ENCODE results near the gene EFHD1. TPM values are rescaled to one million over a fixed set of nuclear protein-coding genes. Genes with fewer than 3 reads are reported as not detected.

The EFHD1 gene
- total RNA-seq, 1 donor, result 3.6 TPM

DNA sequence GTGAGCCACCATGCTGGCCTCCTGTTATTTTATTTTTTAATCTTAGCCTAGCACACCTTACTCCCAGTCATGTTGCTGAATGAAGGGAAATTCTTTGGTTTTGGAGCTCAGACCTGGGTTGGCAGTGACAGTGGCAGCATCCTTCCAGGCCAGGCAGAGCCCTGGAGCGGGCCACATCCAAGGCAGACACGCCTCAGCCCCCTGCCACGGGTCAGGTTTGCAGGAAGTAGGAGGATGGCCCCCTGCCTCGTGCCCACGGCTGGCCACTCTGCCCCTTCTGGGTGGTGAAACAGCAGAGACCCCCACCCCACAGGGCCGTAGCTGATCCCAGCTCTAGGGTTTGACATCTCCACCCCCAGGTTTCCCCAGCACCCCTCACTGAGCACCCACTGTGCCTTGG, 11.7 kb downstream of the EFHD1 start:
- TF ChIP-seq, protein P1, sequence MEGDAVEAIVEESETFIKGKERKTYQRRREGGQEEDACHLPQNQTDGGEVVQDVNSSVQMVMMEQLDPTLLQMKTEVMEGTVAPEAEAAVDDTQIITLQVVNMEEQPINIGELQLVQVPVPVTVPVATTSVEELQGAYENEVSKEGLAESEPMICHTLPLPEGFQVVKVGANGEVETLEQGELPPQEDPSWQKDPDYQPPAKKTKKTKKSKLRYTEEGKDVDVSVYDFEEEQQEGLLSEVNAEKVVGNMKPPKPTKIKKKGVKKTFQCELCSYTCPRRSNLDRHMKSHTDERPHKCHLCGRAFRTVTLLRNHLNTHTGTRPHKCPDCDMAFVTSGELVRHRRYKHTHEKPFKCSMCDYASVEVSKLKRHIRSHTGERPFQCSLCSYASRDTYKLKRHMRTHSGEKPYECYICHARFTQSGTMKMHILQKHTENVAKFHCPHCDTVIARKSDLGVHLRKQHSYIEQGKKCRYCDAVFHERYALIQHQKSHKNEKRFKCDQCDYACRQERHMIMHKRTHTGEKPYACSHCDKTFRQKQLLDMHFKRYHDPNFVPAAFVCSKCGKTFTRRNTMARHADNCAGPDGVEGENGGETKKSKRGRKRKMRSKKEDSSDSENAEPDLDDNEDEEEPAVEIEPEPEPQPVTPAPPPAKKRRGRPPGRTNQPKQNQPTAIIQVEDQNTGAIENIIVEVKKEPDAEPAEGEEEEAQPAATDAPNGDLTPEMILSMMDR (IDR thresholded peaks at IDR 0.05; ENCODE audit: extremely low read depth, low read depth, low read length), result no peak
- no peak overlapping the region for H2AFZ ChIP-seq (ENCODE audit: low read length)
- no peak overlapping the region for H3K4me2 ChIP-seq (ENCODE audit: insufficient read depth, low read length)
- no peaks in the 10 kb centered on the region for H3K9me3 ChIP-seq (ENCODE audit: low read depth, low read length)
- no peak overlapping the region for H3K27ac ChIP-seq (ENCODE audit: low read depth, low read length)
- peaks cover 3% of the 10 kb centered on the region for H3K27me3 ChIP-seq (ENCODE audit: insufficient read depth, low read length)
- H3K4me3 ChIP-seq (ENCODE audit: insufficient read depth, low read length), result no peak overlapping the region
- H3K36me3 ChIP-seq (ENCODE audit: insufficient read depth, low read length), result no peaks in the 10 kb centered on the region
- H3K79me2 ChIP-seq (ENCODE audit: insufficient read depth, low read length), result no peaks in the 10 kb centered on the region
- no peak for DNase-seq (ENCODE audit: insufficient read length, low spot score, missing footprints)
- no peaks in the 10 kb centered on the region for H4K20me1 ChIP-seq (ENCODE audit: insufficient read depth, low read length)
- no peaks in the 10 kb centered on the region for H3K4me1 ChIP-seq (ENCODE audit: insufficient read depth, low read length)

DNA sequence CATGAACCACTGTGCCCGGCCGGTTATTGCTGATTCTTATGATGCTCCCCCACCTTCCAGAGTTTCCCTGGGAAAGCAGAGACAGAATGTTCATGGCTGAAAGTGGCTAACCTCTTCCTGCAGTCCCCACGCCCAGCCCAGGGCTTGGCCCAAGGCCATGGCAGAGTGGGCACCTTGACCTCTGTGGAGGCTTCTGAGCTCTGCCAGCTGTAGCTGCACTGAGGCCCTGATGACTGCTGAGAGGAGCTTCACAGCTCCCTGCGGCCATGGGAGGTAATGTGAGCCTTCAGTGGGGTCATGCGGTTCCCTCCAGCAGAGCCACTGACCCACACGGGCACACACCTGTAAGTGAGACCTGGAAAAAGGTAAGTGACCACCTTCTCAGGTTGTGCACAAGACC, 13.3 kb downstream of the EFHD1 start:
- Histone ChIP-seq H3K27ac (ENCODE audit: low read depth, low read length) (no peak overlapping the region), H3K4me2 (ENCODE audit: insufficient read depth, low read length) (no peak overlapping the region), H2AFZ (ENCODE audit: low read length) (no peak overlapping the region), H3K79me2 (ENCODE audit: insufficient read depth, low read length) (no peaks in the 10 kb centered on the region), H3K27me3 (ENCODE audit: insufficient read depth, low read length) (peaks cover 3% of the 10 kb centered on the region), H3K36me3 (ENCODE audit: insufficient read depth, low read length) (no peaks in the 10 kb centered on the region), H3K4me1 (ENCODE audit: insufficient read depth, low read length) (no peaks in the 10 kb centered on the region), H4K20me1 (ENCODE audit: insufficient read depth, low read length) (no peaks in the 10 kb centered on the region), H3K4me3 (ENCODE audit: insufficient read depth, low read length) (no peak overlapping the region), H3K9me3 (ENCODE audit: low read depth, low read length) (no peaks in the 10 kb centered on the region)
- peak; percentile 66 for DNase-seq (ENCODE audit: insufficient read length, low spot score, missing footprints)
- TF ChIP-seq, protein P1 (IDR thresholded peaks at IDR 0.05; ENCODE audit: extremely low read depth, low read depth, low read length), result no peak

DNA sequence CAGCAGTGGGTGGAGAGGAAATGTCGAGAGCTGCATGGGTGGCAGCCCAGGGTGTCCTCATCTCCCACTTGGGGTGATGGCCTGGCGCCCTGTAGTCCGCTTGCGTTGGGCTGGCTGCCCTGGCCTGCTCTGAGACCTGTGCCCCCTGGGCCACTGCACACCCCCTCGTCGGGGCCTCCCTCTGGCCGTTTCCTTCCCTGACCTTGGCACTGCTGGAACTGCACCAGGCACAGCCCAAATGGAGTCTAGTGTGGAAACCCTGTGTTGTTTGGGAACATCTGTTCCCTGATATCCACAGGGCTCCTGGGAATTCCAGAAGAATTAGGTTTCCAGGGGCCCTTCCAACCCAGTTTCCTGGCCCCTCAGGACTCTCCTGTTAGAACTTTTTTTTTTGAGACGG, 13.9 kb downstream of the EFHD1 start:
- TF ChIP-seq, protein P1 (IDR thresholded peaks at IDR 0.05; ENCODE audit: extremely low read depth, low read depth, low read length), result no peak
- no peaks in the 10 kb centered on the region for H3K4me1 ChIP-seq (ENCODE audit: insufficient read depth, low read length)
- no peak overlapping the region for H3K27ac ChIP-seq (ENCODE audit: low read depth, low read length)
- H3K9me3 ChIP-seq (ENCODE audit: low read depth, low read length), result no peaks in the 10 kb centered on the region
- no peak overlapping the region for H3K4me2 ChIP-seq (ENCODE audit: insufficient read depth, low read length)
- no peaks in the 10 kb centered on the region for H3K79me2 ChIP-seq (ENCODE audit: insufficient read depth, low read length)
- H2AFZ ChIP-seq (ENCODE audit: low read length), result no peak overlapping the region
- H3K36me3 ChIP-seq (ENCODE audit: insufficient read depth, low read length), result no peaks in the 10 kb centered on the region
- no peak overlapping the region for H3K4me3 ChIP-seq (ENCODE audit: insufficient read depth, low read length)
- peaks cover 3% of the 10 kb centered on the region for H3K27me3 ChIP-seq (ENCODE audit: insufficient read depth, low read length)
- H4K20me1 ChIP-seq (ENCODE audit: insufficient read depth, low read length), result no peaks in the 10 kb centered on the region
- DNase-seq (ENCODE audit: insufficient read length, low spot score, missing footprints), result peak; percentile 58

DNA sequence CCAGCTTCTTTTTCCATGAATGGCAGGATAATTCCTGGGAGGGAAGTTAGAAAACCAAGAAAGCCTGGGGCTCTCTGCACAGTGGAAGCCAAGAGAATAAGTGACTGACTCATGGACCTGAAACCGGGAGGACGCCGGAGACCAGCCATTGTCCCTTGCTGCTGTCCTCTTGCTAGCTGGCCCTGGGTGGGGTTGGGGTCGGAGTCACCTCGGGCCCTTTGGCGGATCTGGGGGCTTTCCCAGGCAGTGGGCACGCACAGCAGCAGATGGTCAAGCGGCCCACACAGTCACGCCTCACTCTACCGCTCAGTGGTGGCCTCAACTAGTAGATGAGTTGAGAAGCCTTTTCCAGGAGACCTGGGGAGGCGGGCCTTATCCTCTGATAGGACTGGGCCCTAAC, 15.6 kb downstream of the EFHD1 start:
- no peak for DNase-seq (ENCODE audit: insufficient read length, low spot score, missing footprints)
- Histone ChIP-seq H3K79me2 (ENCODE audit: insufficient read depth, low read length) (no peaks in the 10 kb centered on the region), H2AFZ (ENCODE audit: low read length) (no peak overlapping the region), H3K4me2 (ENCODE audit: insufficient read depth, low read length) (no peak overlapping the region), H4K20me1 (ENCODE audit: insufficient read depth, low read length) (no peaks in the 10 kb centered on the region), H3K27me3 (ENCODE audit: insufficient read depth, low read length) (no peaks in the 10 kb centered on the region), H3K27ac (ENCODE audit: low read depth, low read length) (no peak overlapping the region), H3K4me1 (ENCODE audit: insufficient read depth, low read length) (no peaks in the 10 kb centered on the region), H3K36me3 (ENCODE audit: insufficient read depth, low read length) (no peaks in the 10 kb centered on the region), H3K9me3 (ENCODE audit: low read depth, low read length) (no peaks in the 10 kb centered on the region), H3K4me3 (ENCODE audit: insufficient read depth, low read length) (no peak overlapping the region)
- TF ChIP-seq, protein P1 (IDR thresholded peaks at IDR 0.05; ENCODE audit: extremely low read depth, low read depth, low read length), result no peak

Data from osteoblast (primary cell).